HepG2 (cell line): Measurements from ENCODE around the gene NGEF. TPM values are rescaled to one million over a fixed set of nuclear protein-coding genes. Genes with fewer than 3 reads are reported as not detected.
A peak's percentile ranks its signal among the peaks of the same experiment; 100 is the strongest.

Experiments
- ATAC-seq: fragments of 200-7000 bp; cut with Tn5 transposase; 3 replicates; pipeline ENCODE4 v1.9.1; 2020; ENCODE audit warnings: mild to moderate bottlenecking, moderate library complexity
- BruUV-seq: library from RNA; stranded (reverse); fragments of 400-500 nt; replicated peaks from 2 replicates; lab custom pipeline; 2021; lab: Mats Ljungman, UMichigan
- CTCF ChIA-PET: fragments of 300-600 bp; formaldehyde crosslinking; extraction: SDS; loops from one replicate; lab custom pipeline; 2021; ENCODE audit warnings: low total read pairs, inconsistent platforms, low intra/inter-chr PET ratio; lab: Yijun Ruan, JAX
- POLR2A ChIA-PET: fragments of 350-600 bp; sonication (Branson Sonifier 250); formaldehyde crosslinking; loops from one replicate; lab custom pipeline; 2020; ENCODE audit warnings: antibody characterized with exemption, inconsistent platforms; lab: Yijun Ruan, JAX
- DNase-seq: peaks from one replicate; pipeline ENCODE4 v3.0.0-alpha.2; 2015; ENCODE audit warnings: low spot score
- FAIRE-seq: peaks from 3 replicates; lab custom pipeline; 2011; peaks lifted over from hg19 to GRCh38; lab: Jason Lieb, UNC
- H2AFZ ChIP-seq: one replicate; pipeline ENCODE4 v1.6.1; 2011; ENCODE audit warnings: low read length, inconsistent platforms
- H3K27ac ChIP-seq: fragments of 300-600 bp; 3 replicates; pipeline ENCODE4 v1.8.0; 2011; ENCODE audit warnings: mixed run types, mild to moderate bottlenecking, mixed read lengths, low read length, inconsistent platforms; ENCODE audit not compliant: insufficient read depth; ENCODE audit errors: extremely low read length
- H3K27me3 ChIP-seq, 2 experiments: fragments of 200-600 bp in 1 of 2; 2 replicates in 1 of 2; 3 replicates in 1 of 2; pipeline versions ENCODE4 v1.6.0 to v1.8.0; 2011; ENCODE audit warnings: low read length in 2 of 2, mild to moderate bottlenecking in 2 of 2, moderate library complexity in 2 of 2, inconsistent platforms in 1 of 2; ENCODE audit not compliant: insufficient read depth in 2 of 2, control insufficient read depth in 1 of 2
- H3K36me3 ChIP-seq, 2 experiments: fragments of 200-600 bp in 1 of 2; replicated peaks in 1 of 2; 2 replicates in 1 of 2; 3 replicates in 1 of 2; pipeline versions ENCODE4 v1.5.1 to v1.8.0; 2011; ENCODE audit warnings: low read length in 2 of 2, inconsistent platforms in 1 of 2; ENCODE audit not compliant: insufficient read depth in 2 of 2, control insufficient read depth in 1 of 2
- H3K4me1 ChIP-seq: 2 replicates; pipeline ENCODE4 v1.5.1; 2012; ENCODE audit warnings: low read length, inconsistent platforms; ENCODE audit not compliant: insufficient read depth
- H3K4me2 ChIP-seq: 2 replicates; pipeline ENCODE4 v1.6.0; 2011; ENCODE audit warnings: low read depth, low read length, inconsistent platforms
- H3K4me3 ChIP-seq, 3 experiments: fragments of 200-600 bp in 1 of 3; sonication (generic), shearing (Covaris generic) in 1 of 3; replicated peaks in 1 of 3; 2 replicates each; pipeline ENCODE4 v1.5.1; 2011 to 2016; ENCODE audit warnings: low read length in 3 of 3, inconsistent platforms in 2 of 3, low read depth in 2 of 3, mild to moderate bottlenecking in 2 of 3, control low read depth in 1 of 3, mixed read lengths in 1 of 3; ENCODE audit not compliant: insufficient read depth in 1 of 3
- H3K79me2 ChIP-seq: one replicate; pipeline ENCODE4 v1.6.1; 2011; ENCODE audit warnings: low read length, inconsistent platforms; ENCODE audit not compliant: insufficient read depth
- H3K9ac ChIP-seq: 2 replicates; pipeline ENCODE4 v1.6.0; 2011; ENCODE audit warnings: mild to moderate bottlenecking, low read depth, low read length, inconsistent platforms; ENCODE audit not compliant: insufficient read depth
- H3K9me3 ChIP-seq: 2 replicates; pipeline ENCODE4 v1.5.1; 2012; ENCODE audit warnings: mild to moderate bottlenecking, low read length
- H4K20me1 ChIP-seq: 2 replicates; pipeline ENCODE4 v1.6.0; 2011; ENCODE audit warnings: inconsistent platforms, mild to moderate bottlenecking, low read length, moderate library complexity; ENCODE audit not compliant: insufficient read depth
- BRD4 ChIP-seq: sonication (generic); formaldehyde crosslinking; IDR thresholded peaks from 2 replicates; pipeline ENCODE4 v1.4.0; 2020; ENCODE audit warnings: missing genetic modification reagents
- CCDC6 ChIP-seq: sonication (generic); formaldehyde crosslinking; IDR thresholded peaks from 2 replicates; pipeline ENCODE4 v1.8.1; 2022; ENCODE audit warnings: mild to moderate bottlenecking, missing genetic modification reagents, moderate library complexity
- GLI4 ChIP-seq: sonication (generic); formaldehyde crosslinking; IDR thresholded peaks from 2 replicates; pipeline ENCODE4 v1.5.1; 2020; ENCODE audit warnings: missing genetic modification reagents, mild to moderate bottlenecking, moderate library complexity, borderline replicate concordance
- HIVEP1 ChIP-seq: sonication (generic); formaldehyde crosslinking; IDR thresholded peaks from 2 replicates; pipeline ENCODE4 v1.4.0; 2020; ENCODE audit warnings: mild to moderate bottlenecking, missing genetic modification reagents
- HNRNPUL1 ChIP-seq: fragments of 200-400 bp; formaldehyde crosslinking; IDR thresholded peaks from 2 replicates; pipeline ENCODE4 v1.6.1; 2017; ENCODE audit warnings: low read depth, mild to moderate bottlenecking, low read length, moderate library complexity
- KLF13 ChIP-seq: sonication (generic); formaldehyde crosslinking; IDR thresholded peaks from 2 replicates; pipeline ENCODE4 v1.4.0; 2020; ENCODE audit warnings: mild to moderate bottlenecking, missing genetic modification reagents
- KMT2B ChIP-seq: IDR thresholded peaks from 2 replicates; pipeline ENCODE4 v1.6.1; 2016; ENCODE audit warnings: missing genetic modification reagents, missing compliant biosample characterization
- MED1 ChIP-seq: sonication (generic); formaldehyde crosslinking; IDR thresholded peaks from 2 replicates; pipeline ENCODE4 v1.4.0; 2020; ENCODE audit warnings: missing genetic modification reagents
- MLX ChIP-seq: IDR thresholded peaks from 2 replicates; pipeline ENCODE4 v1.6.1; 2016
- POLR2G ChIP-seq: fragments of 200-400 bp; formaldehyde crosslinking; IDR thresholded peaks from 2 replicates; pipeline ENCODE4 v1.6.1; 2018; ENCODE audit warnings: mild to moderate bottlenecking, low read depth, low read length, moderate library complexity
- RARG ChIP-seq: sonication (generic); formaldehyde crosslinking; IDR thresholded peaks from 2 replicates; pipeline ENCODE4 v1.4.0; 2020; ENCODE audit warnings: low read depth, mild to moderate bottlenecking, missing genetic modification reagents
- SP4 ChIP-seq: sonication (generic); formaldehyde crosslinking; IDR thresholded peaks from 2 replicates; pipeline ENCODE4 v1.8.1; 2023; ENCODE audit warnings: mild to moderate bottlenecking, missing genetic modification reagents
- THAP11 ChIP-seq: IDR thresholded peaks from 2 replicates; pipeline ENCODE4 v1.6.1; 2016; ENCODE audit warnings: missing biosample characterization, missing genetic modification reagents
- XRCC5 ChIP-seq: fragments of 200-400 bp; formaldehyde crosslinking; optimal IDR thresholded peaks from 2 replicates; pipeline ENCODE3; 2017; ENCODE audit warnings: mild to moderate bottlenecking, low read length
- ZFP36L1 ChIP-seq: sonication (generic); formaldehyde crosslinking; IDR thresholded peaks from 2 replicates; pipeline ENCODE4 v1.8.0; 2022; ENCODE audit warnings: mild to moderate bottlenecking, missing genetic modification reagents, moderate library complexity
- ZNF235 ChIP-seq: sonication (generic); formaldehyde crosslinking; IDR thresholded peaks from 2 replicates; pipeline ENCODE4 v1.8.1; 2023; ENCODE audit warnings: mild to moderate bottlenecking, missing genetic modification reagents, borderline replicate concordance
- ZNF253 ChIP-seq: sonication (generic); formaldehyde crosslinking; IDR thresholded peaks from 2 replicates; pipeline ENCODE4 v1.8.0; 2022; ENCODE audit warnings: mild to moderate bottlenecking, missing genetic modification reagents, borderline replicate concordance
- ZNF3 ChIP-seq: IDR thresholded peaks from 2 replicates; pipeline ENCODE4 v1.7.0; 2017; ENCODE audit warnings: inconsistent platforms
- ZNF317 ChIP-seq: sonication (generic); formaldehyde crosslinking; IDR thresholded peaks from 2 replicates; pipeline ENCODE4 v1.5.0; 2020; ENCODE audit warnings: mild to moderate bottlenecking, missing genetic modification reagents
- ZNF512B ChIP-seq: sonication (generic); formaldehyde crosslinking; IDR thresholded peaks from 2 replicates; pipeline ENCODE4 v1.5.1; 2020; ENCODE audit warnings: missing genetic modification reagents, mild to moderate bottlenecking, borderline replicate concordance
- ZNF564 ChIP-seq: sonication (generic); formaldehyde crosslinking; IDR thresholded peaks from 2 replicates; pipeline ENCODE4 v1.8.1; 2023; ENCODE audit warnings: mild to moderate bottlenecking, missing genetic modification reagents
- ZSCAN5A ChIP-seq: sonication (generic); formaldehyde crosslinking; IDR thresholded peaks from 2 replicates; pipeline ENCODE4 v1.8.0; 2022; ENCODE audit warnings: mild to moderate bottlenecking, missing genetic modification reagents, borderline replicate concordance
- whole genome bisulfite sequencing: methylation state at CpG from one replicate; pipeline ENCODE4 v1.1.6; 2017; ENCODE audit warnings: low lambda C conversion rate; 5-methylcytosine and 5-hydroxymethylcytosine counted together
- in situ Hi-C: cut with HindIII; loops from 2 replicates; pipeline ENCODE4 v1.10.0; 2017; ENCODE audit warnings: low pct_unique_long_range_greater_than_20kb; ENCODE audit not compliant: extremely low pct_ligation_motif_present
- intact Hi-C: fragments of 100-400 bp; cut with micrococcal nuclease; formaldehyde crosslinking; loops from one replicate; pipeline ENCODE4 v1.10.0; 2022; ENCODE audit not compliant: unreplicated experiment
- polyA plus RNA-seq, 8 experiments: library from polyadenylated mRNA; depleted of rRNA in 3 of 8; stranded (reverse) in 7 of 8; unstranded in 1 of 8; fragments of >200 nt; fragmentation: Illumina TruSeq in 4 of 8; extraction: Trizol in 4 of 8; gene quantifications; 2 replicates each; pipeline versions ENCODE4 v1.2.1 to v1.2.3, GENCODE V29; 2011 to 2016; ENCODE audit warnings: low read depth in 4 of 8, missing spikeins in 1 of 8, mixed read lengths in 1 of 8; ENCODE audit not compliant: insufficient read depth in 1 of 8
- total RNA-seq, 5 experiments: library from RNA; depleted of rRNA; stranded (reverse); fragments of >200 nt; fragmentation: Illumina TruSeq; extraction: Trizol; gene quantifications; 2 replicates each; pipeline ENCODE4 v1.2.3, GENCODE V29; 2016; ENCODE audit warnings: low read depth in 1 of 5

Gene NGEF
- total and polyA plus RNA-seq, 2 of the 13 experiments (the other 11 are each of a cell fraction or from before 2014, with no cell fraction given), result 14.4 to 36.9 TPM

- no peaks in the 10 kb centered on the region for H3K27me3 ChIP-seq
- ChIA-PET CTCF (no interaction called here), POLR2A (interaction anchor here (0.8 to 8.6 kb wide), 6 partner anchors 8 to 186 kb away, joined by 3 to 297 read pairs (median 4); partner anchors contain the start of genes INPP5D and NGEF)
- no peaks in the 10 kb centered on the region for H4K20me1 ChIP-seq
- peak overlapping the region in 1 of 3 experiments; percentile 82; a peak in 2 of 6 replicates for H3K4me3 ChIP-seq
- H3K36me3 ChIP-seq, result peaks cover 0 to 24% of the 10 kb centered on the region in 2 experiments; a peak in 3 of 5 replicates
- no peak for DNase-seq
- no peak overlapping the region for H2AFZ ChIP-seq
- H3K9me3 ChIP-seq, result no peaks in the 10 kb centered on the region
- intact Hi-C loops (no loop called here), in situ Hi-C loops (no loop called here)
- peak overlapping the region; percentile 92 for H3K9ac ChIP-seq
- BruUV-seq, result no TSS peak
- H3K27ac ChIP-seq, result peak overlapping the region; percentile 94
- ATAC-seq, result no peak
- peaks cover 89% of the 10 kb centered on the region for H3K4me1 ChIP-seq
- peaks cover 80% of the 10 kb centered on the region for H3K79me2 ChIP-seq
- no peak for FAIRE-seq
- 78% methylated on average over 16 of the region's 16 CpGs for WGBS
- peak overlapping the region; percentile 79 for H3K4me2 ChIP-seq
- TF ChIP-seq GLI4 (no peak), ZSCAN5A (CRISPR knock-in tag) (no peak), SP4 (CRISPR knock-in tag) (peak; percentile 28; the same call in 1 of the 2 replicates), RARG (no peak), ZNF3 (CRISPR knock-in tag) (no peak), ZFP36L1 (CRISPR knock-in tag) (no peak), XRCC5 (no peak), HIVEP1 (CRISPR knock-in tag) (0 out of 2 replicates have a peak, but pooled peaks have one; percentile 13), THAP11 (CRISPR knock-in tag) (no peak), ZNF253 (CRISPR knock-in tag) (peak; percentile 73; the same call in 1 of the 2 replicates), BRD4 (peak; percentile 52), KMT2B (CRISPR knock-in tag) (no peak), MLX (CRISPR knock-in tag) (no peak), ZNF564 (CRISPR knock-in tag) (no peak), HNRNPUL1 (no peak), POLR2G (no peak), CCDC6 (CRISPR knock-in tag) (no peak), MED1 (CRISPR knock-in tag) (0 out of 2 replicates have a peak, but pooled peaks have one; percentile 29), ZNF317 (CRISPR knock-in tag) (0 out of 2 replicates have a peak, but pooled peaks have one; percentile 25), ZNF512B (CRISPR knock-in tag) (no peak), ZNF235 (CRISPR knock-in tag) (0 out of 2 replicates have a peak, but pooled peaks have one; percentile 58), KLF13 (CRISPR knock-in tag) (0 out of 2 replicates have a peak, but pooled peaks have one; percentile 50)
Observed at GRCh38 chr2:232874677-232875223, 138.3 kb downstream of the NGEF start.
